ENCODE results near the gene FAM217B. TPM values are rescaled to one million over a fixed set of nuclear protein-coding genes. Genes with fewer than 3 reads are reported as not detected.

Gene FAM217B
- polyA plus RNA-seq, 1 donor from 2014 or later, result 15.1 TPM

GRCh38 chr20:59945175-59945574, 5.0 kb downstream of the FAM217B start:
- H3K4me2 ChIP-seq (ENCODE audit: low read length), result peak overlapping the region; percentile 37
- H3K9me2 ChIP-seq (ENCODE audit: insufficient read depth, low read length), result no peaks in the 10 kb centered on the region
- no peak for TF ChIP-seq MXI1 (conservative IDR thresholded peaks at IDR 0.05; ENCODE audit: poor library complexity, severe bottlenecking)
- TF ChIP-seq RAD21 (conservative IDR thresholded peaks at IDR 0.05), result no peak
- no peak for TF ChIP-seq EZH2 (IDR thresholded peaks at IDR 0.05; ENCODE audit: borderline replicate concordance, insufficient read depth, low read length, poor library complexity, severe bottlenecking)
- TF ChIP-seq EP300 (conservative IDR thresholded peaks at IDR 0.05; ENCODE audit: poor library complexity, severe bottlenecking), result no peak
- TF ChIP-seq TAF1 (IDR thresholded peaks at IDR 0.05; ENCODE audit: low read depth), result no peak
- TF ChIP-seq POLR2AphosphoS5 (IDR thresholded peaks at IDR 0.05), result no peak
- TF ChIP-seq REST (IDR thresholded peaks at IDR 0.05; ENCODE audit: borderline replicate concordance), result no peak
- TF ChIP-seq CTCF (IDR thresholded peaks at IDR 0.05; ENCODE audit: poor library complexity, severe bottlenecking), result no peak
- no peak for TF ChIP-seq SMC3 (conservative IDR thresholded peaks at IDR 0.05; ENCODE audit: poor library complexity)
- H3K79me2 ChIP-seq (replicated peaks; ENCODE audit: insufficient read depth, low read length), result no peaks in the 10 kb centered on the region
- no peaks in the 10 kb centered on the region for H4K20me1 ChIP-seq (ENCODE audit: insufficient read depth)
- no peaks in the 10 kb centered on the region for H3K36me3 ChIP-seq (ENCODE audit: insufficient read depth, low read length)
- H3K4me3 ChIP-seq (ENCODE audit: low read length), result peak overlapping the region; percentile 7
- no peaks in the 10 kb centered on the region for H3K27me3 ChIP-seq (ENCODE audit: insufficient read depth, low read depth, low read length)
- no peak overlapping the region for H2AFZ ChIP-seq (ENCODE audit: low read depth, low read length)
- peaks cover 7% of the 10 kb centered on the region for H3F3A ChIP-seq (ENCODE audit: insufficient read depth, low read length, poor library complexity, severe bottlenecking)
- H3K9ac ChIP-seq (ENCODE audit: low read length), result no peak overlapping the region
- no peak overlapping the region for H3K27ac ChIP-seq (ENCODE audit: low read length)
- no peaks in the 10 kb centered on the region for H3K9me3 ChIP-seq (ENCODE audit: low read length)

DNA sequence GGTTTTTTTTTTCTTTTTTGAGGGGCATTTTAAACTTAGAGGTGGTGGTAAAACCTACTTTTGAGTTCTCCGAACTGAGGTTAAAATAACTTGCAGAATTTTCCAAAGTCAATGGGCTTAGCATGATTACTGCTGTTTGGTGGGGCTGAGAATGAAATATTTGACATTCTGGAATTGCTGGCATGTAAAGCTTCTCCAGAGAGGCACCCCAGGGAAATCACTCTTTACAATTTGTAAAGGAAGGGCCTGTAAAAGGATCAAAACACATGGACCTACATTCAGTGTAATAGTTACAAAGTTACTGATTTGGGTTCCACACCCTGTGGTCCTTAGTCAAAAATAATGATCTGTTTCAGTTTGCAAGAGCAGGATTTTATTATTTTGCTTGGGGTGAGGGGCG, 5.5 kb downstream of the FAM217B start:
- Histone ChIP-seq H3K4me3 (ENCODE audit: low read length) (peak overlapping the region; percentile 7), H3K27ac (ENCODE audit: low read length) (no peak overlapping the region), H2AFZ (ENCODE audit: low read depth, low read length) (no peak overlapping the region), H3K79me2 (replicated peaks; ENCODE audit: insufficient read depth, low read length) (no peaks in the 10 kb centered on the region), H3K9ac (ENCODE audit: low read length) (no peak overlapping the region), H3F3A (ENCODE audit: insufficient read depth, low read length, poor library complexity, severe bottlenecking) (peaks cover 4% of the 10 kb centered on the region), H4K20me1 (ENCODE audit: insufficient read depth) (no peaks in the 10 kb centered on the region), H3K9me3 (ENCODE audit: low read length) (no peaks in the 10 kb centered on the region), H3K4me2 (ENCODE audit: low read length) (peak overlapping the region; percentile 37), H3K36me3 (ENCODE audit: insufficient read depth, low read length) (no peaks in the 10 kb centered on the region), H3K9me2 (ENCODE audit: insufficient read depth, low read length) (no peaks in the 10 kb centered on the region), H3K27me3 (ENCODE audit: insufficient read depth, low read depth, low read length) (no peaks in the 10 kb centered on the region)
- TF ChIP-seq SMC3 (conservative IDR thresholded peaks at IDR 0.05; ENCODE audit: poor library complexity), result no peak
- no peak for TF ChIP-seq EP300 (conservative IDR thresholded peaks at IDR 0.05; ENCODE audit: poor library complexity, severe bottlenecking)
- no peak for TF ChIP-seq EZH2 (IDR thresholded peaks at IDR 0.05; ENCODE audit: borderline replicate concordance, insufficient read depth, low read length, poor library complexity, severe bottlenecking)
- TF ChIP-seq CTCF (IDR thresholded peaks at IDR 0.05; ENCODE audit: poor library complexity, severe bottlenecking), result no peak
- TF ChIP-seq REST (IDR thresholded peaks at IDR 0.05; ENCODE audit: borderline replicate concordance), result no peak
- TF ChIP-seq RAD21 (conservative IDR thresholded peaks at IDR 0.05), result no peak
- TF ChIP-seq MXI1 (conservative IDR thresholded peaks at IDR 0.05; ENCODE audit: poor library complexity, severe bottlenecking), result no peak
- TF ChIP-seq POLR2AphosphoS5 (IDR thresholded peaks at IDR 0.05), result no peak
- no peak for TF ChIP-seq TAF1 (IDR thresholded peaks at IDR 0.05; ENCODE audit: low read depth)
